C4-2B (cell line): Measurements from ENCODE around the gene DST.

ENCODE experiments used
- CTCF ChIP-seq: fragments of 450-650 bp; conservative IDR thresholded peaks from 2 replicates; pipeline ENCODE4 v1.5.1; 2017; ENCODE audit warnings: mild to moderate bottlenecking
- ZFX ChIP-seq: fragments of 450-650 bp; IDR thresholded peaks from 2 replicates; pipeline ENCODE4 v1.6.1; 2017

- TF ChIP-seq CTCF (no peak), ZFX (no peak)
These were observed 161.9 kb downstream of the DST start for GRCh38 chr6:56480654-56481337.
